ENCODE data around the gene FBLN2. TPM values are rescaled to one million over a fixed set of nuclear protein-coding genes. Genes with fewer than 3 reads are reported as not detected.

FBLN2 gene
- total RNA-seq, 1 experiment from 2014 or later = 0.39 TPM

- CTCF ChIA-PET = no interaction called here
- no peak overlapping the region for H2AFZ ChIP-seq (ENCODE audit: low read depth, low read length, poor library complexity, severe bottlenecking)
- H3K4me3 ChIP-seq (replicated peaks in 1 of 2; ENCODE audit: low read depth in 1 of 2, low read length in 2 of 2) = no peak overlapping the region
- peaks cover 0 to 8% of the 10 kb centered on the region in 2 experiments; a peak in 2 of 4 replicates for H3K4me1 ChIP-seq (ENCODE audit: control insufficient read depth in 1 of 2, insufficient read depth in 2 of 2, low read length in 2 of 2)
- H3K9me3 ChIP-seq (ENCODE audit: control insufficient read depth in 1 of 2, insufficient read depth in 1 of 2, low read depth in 1 of 2, low read length in 2 of 2) = no peaks in the 10 kb centered on the region
- no peaks in the 10 kb centered on the region for H3K36me3 ChIP-seq (ENCODE audit: control insufficient read depth in 1 of 2, insufficient read depth in 2 of 2, low read length in 2 of 2)
- no peaks in the 10 kb centered on the region for H3K9me2 ChIP-seq (ENCODE audit: insufficient read depth)
- no peaks in the 10 kb centered on the region for H3K27me3 ChIP-seq (ENCODE audit: insufficient read depth, low read length)
- H4K20me1 ChIP-seq (ENCODE audit: insufficient read depth) = no peaks in the 10 kb centered on the region
- no peak overlapping the region for H3K9ac ChIP-seq (ENCODE audit: low read length)
- DNase-seq (ENCODE audit: low read depth, low spot score) = no peak
- no peak overlapping the region for H3K27ac ChIP-seq (ENCODE audit: low read depth, low read length)
- POLR2A ChIA-PET = no interaction called here
- no peak for ATAC-seq
- no TSS peak for BruUV-seq (replicated peaks)
- no peak overlapping the region for H3K4me2 ChIP-seq (ENCODE audit: low read length)
- intact Hi-C loops (cut with micrococcal nuclease) = no loop called here
- no peaks in the 10 kb centered on the region for H3K79me2 ChIP-seq (ENCODE audit: insufficient read depth, low read length)
- RAD21 ChIA-PET (ENCODE audit: low non-redundant PET in 1 of 2, low total read pairs in 2 of 2, uncharacterized antibody in 2 of 2, unreplicated experiment in 2 of 2) = no interaction called here
- no peak for TF ChIP-seq POLR2AphosphoS5 (IDR thresholded peaks at IDR 0.05; ENCODE audit: low read depth, low read length)
- TF ChIP-seq TCF7L2 (IDR thresholded peaks at IDR 0.05; ENCODE audit: borderline replicate concordance, extremely low read depth, insufficient read depth, insufficient read length) = no peak
- no peak for TF ChIP-seq SP1 (IDR thresholded peaks at IDR 0.05; ENCODE audit: low read depth)
- TF ChIP-seq REST (IDR thresholded peaks at IDR 0.05; ENCODE audit: low read depth) = no peak
- TF ChIP-seq YY1 (IDR thresholded peaks at IDR 0.05; ENCODE audit: extremely low read depth, insufficient replicate concordance, low read depth, low read length) = no peak
- no peak for TF ChIP-seq EZH2 (IDR thresholded peaks at IDR 0.05)
- no peak for TF ChIP-seq CTCF (IDR thresholded peaks at IDR 0.05 in 2 of 3, conservative IDR thresholded peaks at IDR 0.05 in 1 of 3; ENCODE audit: borderline replicate concordance in 1 of 3, insufficient read depth in 1 of 3, low read depth in 2 of 3, low read length in 2 of 3)
- no peak for TF ChIP-seq FOSL1 (IDR thresholded peaks at IDR 0.05; ENCODE audit: low read depth)
- TF ChIP-seq EGR1 (IDR thresholded peaks at IDR 0.05; ENCODE audit: low read depth) = no peak
- no peak for TF ChIP-seq JUND (IDR thresholded peaks at IDR 0.05)
- TF ChIP-seq ZNF274 (IDR thresholded peaks at IDR 0.05; ENCODE audit: low read depth, low read length) = no peak
- no peak for TF ChIP-seq MAX (IDR thresholded peaks at IDR 0.05)
- TF ChIP-seq SRF (IDR thresholded peaks at IDR 0.05; ENCODE audit: low read depth) = no peak
- TF ChIP-seq ATF3 (IDR thresholded peaks at IDR 0.05) = no peak
- TF ChIP-seq CEBPB (IDR thresholded peaks at IDR 0.05; ENCODE audit: low read depth) = no peak
- no peak for TF ChIP-seq CBX3 (IDR thresholded peaks at IDR 0.05; ENCODE audit: low read depth)
Observed at GRCh38 chr3:13588993-13589392, 40.1 kb downstream of the FBLN2 start.

All from HCT116 (cell line).